ENCODE results near the gene CCNY. TPM values are rescaled to one million over a fixed set of nuclear protein-coding genes. Genes with fewer than 3 reads are reported as not detected.

Gene CCNY
- polyA plus RNA-seq, 2 of the 4 experiments (the other 2 are of a cell fraction) = 28.1 to 55.5 TPM

DNA sequence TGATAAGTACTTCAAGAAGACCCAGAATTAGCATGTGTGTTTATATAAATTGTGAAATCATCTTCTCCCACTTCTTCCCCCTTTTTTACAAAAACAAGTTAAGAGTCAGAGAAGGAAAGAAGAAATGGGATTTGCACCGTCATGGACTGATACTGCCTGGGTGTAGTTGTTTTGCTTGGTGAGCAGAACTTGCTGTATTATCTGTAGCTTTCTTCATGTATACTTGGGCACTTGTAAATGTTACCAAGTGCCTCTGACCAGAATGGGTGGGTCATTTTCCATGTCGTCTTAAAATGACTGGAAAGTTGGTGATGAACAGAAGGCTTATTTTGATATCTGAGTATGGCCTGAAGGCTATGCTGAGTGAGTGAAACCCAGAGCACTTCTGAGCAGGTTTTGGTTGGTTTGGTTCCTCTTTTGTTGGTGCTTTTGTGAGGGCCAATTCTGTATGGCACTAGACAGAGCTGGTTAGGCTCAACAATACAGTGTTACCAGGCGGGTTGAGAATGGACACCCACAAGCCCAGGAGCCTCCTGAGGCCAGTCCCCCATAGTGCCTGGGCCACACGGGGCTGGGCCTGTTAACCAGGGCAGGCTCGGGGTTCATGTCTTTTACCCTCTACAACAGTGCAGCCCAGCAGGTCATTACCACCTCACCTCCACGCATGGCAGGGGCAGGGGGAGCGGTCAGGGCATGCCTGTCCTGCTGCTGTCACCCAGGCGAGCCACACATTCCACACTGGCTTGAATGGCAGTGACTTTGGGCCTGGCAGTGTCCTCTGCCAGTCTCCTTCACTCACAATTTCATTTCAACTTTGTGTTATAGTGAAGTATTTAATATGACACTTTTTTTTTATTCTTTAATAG, 115.1 kb downstream of the CCNY start:
- FAIRE-seq = no peak
- H3K4me2 ChIP-seq = peak overlapping the region; percentile 1; the same call in 1 of the 3 replicates
- TF ChIP-seq EP300 (IDR thresholded peaks at IDR 0.05) (no peak), RARB (CRISPR knock-in tag; IDR thresholded peaks at IDR 0.05) (no peak), GATA3 (IDR thresholded peaks at IDR 0.05; ENCODE audit: borderline replicate concordance) (no peak), POLR2AphosphoS2 (conservative IDR thresholded peaks at IDR 0.05; ENCODE audit: low read length) (no peak), MYC (IDR thresholded peaks at IDR 0.05; ENCODE audit: borderline replicate concordance, low read length) (no peak), USF2 (IDR thresholded peaks at IDR 0.05) (no peak), POLR2A (IDR thresholded peaks at IDR 0.05; ENCODE audit: low read length) (no peak), RFX5 (IDR thresholded peaks at IDR 0.05) (no peak), HDAC2 (IDR thresholded peaks at IDR 0.05) (no peak), E2F6 (IDR thresholded peaks at IDR 0.05; ENCODE audit: borderline replicate concordance, low read depth) (no peak), CTCF (IDR thresholded peaks at IDR 0.05) (no peak)
- POLR2A ChIA-PET = no interaction called here
- no peak overlapping the region for H3K4me3 ChIP-seq
- H3K9me3 ChIP-seq = no peaks in the 10 kb centered on the region
- H3K27ac ChIP-seq = peak overlapping the region; percentile 35; a peak in 3 of 6 replicates
- DNase-seq (ENCODE audit: low read depth in 1 of 2, low spot score in 1 of 2) = no peak
- 89% methylated on average over 8 of the region's 8 CpGs for WGBS (ENCODE audit: missing lambda C conversion rate)
- peaks cover 82% of the 10 kb centered on the region for H3K4me1 ChIP-seq
- ATAC-seq = peak; percentile 9 to 18; a peak in 3 of 6 replicates
- CTCF ChIA-PET = interaction anchor here (1.5 kb wide), 1 partner anchor 14 kb away, joined by 6 read pairs; no protein-coding TSS in a partner anchor

- CTCF ChIA-PET = interaction anchor here (1.5 kb wide), 1 partner anchor 13 kb away, joined by 6 read pairs; no protein-coding TSS in a partner anchor
- H3K4me1 ChIP-seq = peaks cover 79% of the 10 kb centered on the region
These were observed 115.9 kb downstream of the CCNY start for GRCh38 chr10:35452171-35452570.

DNA sequence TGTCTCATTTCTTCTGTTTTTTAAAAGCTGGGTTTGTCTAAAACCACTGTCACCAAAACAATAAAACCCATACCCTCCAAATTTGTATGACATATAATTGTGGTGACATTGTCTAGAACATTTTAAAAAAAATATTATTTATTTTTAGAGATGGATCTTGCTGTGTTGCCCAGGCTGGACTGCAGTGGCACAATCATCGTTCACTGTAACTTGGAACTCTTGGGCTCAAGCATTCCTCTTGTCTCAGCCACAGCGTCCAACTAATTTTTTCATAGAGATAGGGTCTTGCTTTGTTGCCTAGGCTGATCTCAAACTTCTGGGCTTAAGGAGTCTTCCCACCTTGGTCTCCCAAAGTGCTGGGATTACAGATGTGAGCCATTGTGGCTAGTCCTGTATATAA, 116.5 kb downstream of the CCNY start:
- TF ChIP-seq SMC3 (IDR thresholded peaks at IDR 0.05) (no peak), TP53 (CRISPR knock-in tag; IDR thresholded peaks at IDR 0.05) (no peak), POLR2A (IDR thresholded peaks at IDR 0.05; ENCODE audit: low read length) (no peak), USF2 (IDR thresholded peaks at IDR 0.05) (no peak), KDM1A (IDR thresholded peaks at IDR 0.05; ENCODE audit: low read depth) (no peak), NFE2L2 (conservative IDR thresholded peaks at IDR 0.05; ENCODE audit: low read length) (no peak)
- ATAC-seq (no peak), DNase-seq (ENCODE audit: low read depth in 1 of 2, low spot score in 1 of 2) (no peak), FAIRE-seq (no peak)
- POLR2A ChIA-PET = interaction anchor here (0.7 kb wide), 1 partner anchor 14 kb away, joined by 9 read pairs; no protein-coding TSS in a partner anchor
- 96% methylated on average over 2 of the region's 2 CpGs for WGBS (ENCODE audit: missing lambda C conversion rate)
- CTCF ChIA-PET = no interaction called here
- H3K27ac ChIP-seq = peak overlapping the region; percentile 7 to 33; a peak in 2 of 6 replicates
- no peak overlapping the region for H3K4me3 ChIP-seq
- no peaks in the 10 kb centered on the region for H3K9me3 ChIP-seq
- H3K4me2 ChIP-seq = no peak overlapping the region
- H3K4me1 ChIP-seq = peaks cover 73% of the 10 kb centered on the region

More at GRCh38 chr10:35452171-35452570, 115.9 kb downstream of the CCNY start:
- H3K4me3 ChIP-seq = no peak overlapping the region
- no peak overlapping the region; a peak in 1 of 6 replicates for H3K27ac ChIP-seq
- peak overlapping the region; percentile 1; the same call in 1 of the 3 replicates for H3K4me2 ChIP-seq
- TF ChIP-seq HOXA7 (CRISPR knock-in tag; IDR thresholded peaks at IDR 0.05) (no peak), TFCP2L1 (CRISPR knock-in tag; IDR thresholded peaks at IDR 0.05) (no peak), KDM5A (IDR thresholded peaks at IDR 0.05) (no peak)
- POLR2A ChIA-PET = no interaction called here
- no peak for FAIRE-seq
- H3K9me3 ChIP-seq = no peaks in the 10 kb centered on the region
- WGBS (ENCODE audit: missing lambda C conversion rate) = 5% methylated on average over 1 of the region's 1 CpG
- no peak for DNase-seq (ENCODE audit: low read depth in 1 of 2, low spot score in 1 of 2)
- no peak for ATAC-seq
